Karpas-422 (cell line): ENCODE data around the gene BTAF1. TPM values are rescaled to one million over a fixed set of nuclear protein-coding genes. Genes with fewer than 3 reads are reported as not detected.

Source experiments
- DNase-seq: peaks from one replicate; pipeline ENCODE4 v3.0.0-alpha.2; 2015
- H2AFZ ChIP-seq: fragments of 200-600 bp; sonication (generic); 2 replicates; pipeline ENCODE4 v1.6.1; 2014; ENCODE audit warnings: antibody characterized with exemption, low read length, mixed read lengths
- H3K27ac ChIP-seq: fragments of 200-600 bp; sonication (generic); 2 replicates; pipeline ENCODE4 v1.5.1; 2014; ENCODE audit warnings: mild to moderate bottlenecking, low read length, moderate library complexity
- H3K27me3 ChIP-seq: fragments of 200-600 bp; sonication (generic); 2 replicates; pipeline ENCODE4 v1.6.1; 2014; ENCODE audit warnings: low read length, mixed read lengths
- H3K36me3 ChIP-seq: fragments of 200-600 bp; sonication (generic); 2 replicates; pipeline ENCODE4 v1.6.1; 2014; ENCODE audit warnings: low read length, mixed read lengths; ENCODE audit not compliant: insufficient read depth
- H3K4me1 ChIP-seq: fragments of 200-600 bp; sonication (generic); 2 replicates; pipeline ENCODE4 v1.6.1; 2014; ENCODE audit warnings: mild to moderate bottlenecking, low read length, mixed read lengths
- H3K4me2 ChIP-seq: fragments of 200-600 bp; sonication (generic); 2 replicates; pipeline ENCODE4 v1.6.1; 2014; ENCODE audit warnings: low read length, low read depth, mild to moderate bottlenecking; ENCODE audit not compliant: poor library complexity, severe bottlenecking
- H3K4me3 ChIP-seq: fragments of 200-600 bp; sonication (generic); 2 replicates; pipeline ENCODE4 v1.5.1; 2014; ENCODE audit warnings: mild to moderate bottlenecking, antibody characterized with exemption, low read length, mixed read lengths
- H3K79me2 ChIP-seq: fragments of 200-600 bp; sonication (generic); 2 replicates; pipeline ENCODE4 v1.6.1; 2014; ENCODE audit warnings: mild to moderate bottlenecking, low read length, mixed read lengths
- H3K9ac ChIP-seq: fragments of 200-600 bp; sonication (generic); 2 replicates; pipeline ENCODE4 v1.6.0; 2014; ENCODE audit warnings: low read length
- H3K9me2 ChIP-seq: fragments of 200-600 bp; sonication (generic), shearing (Covaris generic); replicated peaks from 2 replicates; pipeline ENCODE4 v1.6.0; 2014; ENCODE audit warnings: mild to moderate bottlenecking, low read length, moderate library complexity; ENCODE audit not compliant: insufficient read depth
- H3K9me3 ChIP-seq: fragments of 300-700, 200-600 bp; sonication (generic); 2 replicates; pipeline ENCODE4 v1.6.1; 2014; ENCODE audit warnings: low read length, mixed read lengths
- H4K20me1 ChIP-seq: fragments of 200-600 bp; sonication (generic); 2 replicates; pipeline ENCODE4 v1.6.1; 2014; ENCODE audit warnings: mild to moderate bottlenecking, antibody characterized with exemption, low read length, low read depth; ENCODE audit not compliant: insufficient read depth
- total RNA-seq: library from RNA; depleted of rRNA; stranded (reverse); fragments of >200 nt; shearing (Covaris generic); gene quantifications from 2 replicates; pipeline ENCODE4 v1.2.3, GENCODE V29; 2014; ENCODE audit warnings: low replicate concordance

BTAF1 gene
- total RNA-seq, 1 experiment from 2014 or later: 65.7 TPM

GRCh38 chr10:91944880-91945630, 21.5 kb downstream of the BTAF1 start:
- H3K9me3 ChIP-seq: no peaks in the 10 kb centered on the region

GRCh38 chr10:91953600-91954160, 30.1 kb downstream of the BTAF1 start:
- H3K4me3 ChIP-seq: no peak overlapping the region
- no peaks in the 10 kb centered on the region for H3K9me2 ChIP-seq
- H3K4me2 ChIP-seq: no peak overlapping the region
- H3K9me3 ChIP-seq: no peaks in the 10 kb centered on the region
- H2AFZ ChIP-seq: no peak overlapping the region
- H3K79me2 ChIP-seq: peaks cover 30% of the 10 kb centered on the region
- peaks cover 8% of the 10 kb centered on the region; the same call in 1 of the 2 replicates for H3K36me3 ChIP-seq
- no peak for DNase-seq
- H3K9ac ChIP-seq: no peak overlapping the region
- H3K27me3 ChIP-seq: no peaks in the 10 kb centered on the region
- H3K4me1 ChIP-seq: no peaks in the 10 kb centered on the region
- H3K27ac ChIP-seq: no peak overlapping the region
- no peaks in the 10 kb centered on the region for H4K20me1 ChIP-seq

More at GRCh38 chr10:91944880-91945630, 21.5 kb downstream of the BTAF1 start:
- no peak for DNase-seq
- Histone ChIP-seq H3K4me3 (no peak overlapping the region), H3K79me2 (peaks cover 68% of the 10 kb centered on the region), H2AFZ (no peak overlapping the region), H3K36me3 (peaks cover 10% of the 10 kb centered on the region; the same call in 1 of the 2 replicates), H3K9me2 (no peaks in the 10 kb centered on the region), H3K4me1 (no peaks in the 10 kb centered on the region), H3K9ac (no peak overlapping the region), H3K4me2 (no peak overlapping the region), H4K20me1 (no peaks in the 10 kb centered on the region), H3K27ac (no peak overlapping the region), H3K27me3 (no peaks in the 10 kb centered on the region)

GRCh38 chr10:91955114-91955513, 31.5 kb downstream of the BTAF1 start:
- H3K4me3 ChIP-seq: no peak overlapping the region
- no peak for DNase-seq
- no peaks in the 10 kb centered on the region for H3K4me1 ChIP-seq
- H3K9me3 ChIP-seq: no peaks in the 10 kb centered on the region
- H3K27ac ChIP-seq: no peak overlapping the region
- H4K20me1 ChIP-seq: no peaks in the 10 kb centered on the region
- no peaks in the 10 kb centered on the region for H3K27me3 ChIP-seq
- peaks cover 8% of the 10 kb centered on the region; the same call in 1 of the 2 replicates for H3K36me3 ChIP-seq
- H3K4me2 ChIP-seq: no peak overlapping the region
- no peaks in the 10 kb centered on the region for H3K9me2 ChIP-seq
- H3K9ac ChIP-seq: no peak overlapping the region
- H3K79me2 ChIP-seq: peaks cover 21% of the 10 kb centered on the region
- H2AFZ ChIP-seq: no peak overlapping the region

- Histone ChIP-seq H2AFZ (no peak overlapping the region), H3K79me2 (peaks cover 14% of the 10 kb centered on the region), H3K27me3 (no peaks in the 10 kb centered on the region), H3K27ac (no peak overlapping the region), H3K9me2 (no peaks in the 10 kb centered on the region), H3K4me3 (no peak overlapping the region), H3K36me3 (peaks cover 8% of the 10 kb centered on the region; the same call in 1 of the 2 replicates), H3K4me1 (no peaks in the 10 kb centered on the region), H4K20me1 (no peaks in the 10 kb centered on the region), H3K9me3 (no peaks in the 10 kb centered on the region), H3K9ac (no peak overlapping the region), H3K4me2 (no peak overlapping the region)
- DNase-seq: no peak
Observed at GRCh38 chr10:91957091-91957490, 33.5 kb downstream of the BTAF1 start.

- Histone ChIP-seq H3K9me2 (no peaks in the 10 kb centered on the region), H3K36me3 (peaks cover 19% of the 10 kb centered on the region; the same call in 1 of the 2 replicates), H3K79me2 (peaks cover 24% of the 10 kb centered on the region; the same call in 1 of the 2 replicates), H3K4me2 (no peak overlapping the region), H3K9me3 (no peaks in the 10 kb centered on the region), H4K20me1 (no peaks in the 10 kb centered on the region), H3K4me1 (no peaks in the 10 kb centered on the region), H3K9ac (no peak overlapping the region), H3K27ac (no peak overlapping the region), H3K4me3 (no peak overlapping the region), H2AFZ (no peak overlapping the region), H3K27me3 (no peaks in the 10 kb centered on the region)
- no peak for DNase-seq
Observed at GRCh38 chr10:91969297-91969696, 45.7 kb downstream of the BTAF1 start.

- H3K27ac ChIP-seq: no peak overlapping the region
- no peak overlapping the region for H3K4me2 ChIP-seq
- H3K9me2 ChIP-seq: no peaks in the 10 kb centered on the region
- no peaks in the 10 kb centered on the region for H3K4me1 ChIP-seq
- no peak overlapping the region for H3K9ac ChIP-seq
- no peak overlapping the region for H2AFZ ChIP-seq
- H3K79me2 ChIP-seq: peaks cover 14% of the 10 kb centered on the region; the same call in 1 of the 2 replicates
- no peaks in the 10 kb centered on the region for H3K9me3 ChIP-seq
- H3K27me3 ChIP-seq: no peaks in the 10 kb centered on the region
- 0 out of 2 replicates have a peak, but pooled peaks cover 6% of the 10 kb centered on the region for H3K36me3 ChIP-seq
- no peaks in the 10 kb centered on the region for H4K20me1 ChIP-seq
- no peak for DNase-seq
- H3K4me3 ChIP-seq: no peak overlapping the region
Observed at GRCh38 chr10:91974960-91975359, 51.4 kb downstream of the BTAF1 start.

- 0 out of 2 replicates have a peak, but pooled peaks cover 6% of the 10 kb centered on the region for H3K36me3 ChIP-seq
- H3K27ac ChIP-seq: no peak overlapping the region
- H3K4me2 ChIP-seq: no peak overlapping the region
- H3K9ac ChIP-seq: no peak overlapping the region
- H3K79me2 ChIP-seq: peaks cover 14% of the 10 kb centered on the region; the same call in 1 of the 2 replicates
- no peaks in the 10 kb centered on the region for H3K27me3 ChIP-seq
- DNase-seq: no peak
- no peaks in the 10 kb centered on the region for H3K4me1 ChIP-seq
- H2AFZ ChIP-seq: no peak overlapping the region
- H3K9me2 ChIP-seq: no peaks in the 10 kb centered on the region
- H4K20me1 ChIP-seq: no peaks in the 10 kb centered on the region
- no peaks in the 10 kb centered on the region for H3K9me3 ChIP-seq
- no peak overlapping the region for H3K4me3 ChIP-seq
Observed at GRCh38 chr10:91975438-91975837, 51.9 kb downstream of the BTAF1 start.

GRCh38 chr10:91976317-91977051, 52.9 kb downstream of the BTAF1 start:
- no peak for DNase-seq
- H3K79me2 ChIP-seq: peaks cover 11% of the 10 kb centered on the region; the same call in 1 of the 2 replicates

More at GRCh38 chr10:91976317-91977051, 52.9 kb downstream of the BTAF1 start:
- Histone ChIP-seq H3K4me3 (no peak overlapping the region), H3K9me3 (no peaks in the 10 kb centered on the region), H3K9me2 (no peaks in the 10 kb centered on the region), H3K4me2 (no peak overlapping the region), H2AFZ (no peak overlapping the region), H3K36me3 (peaks cover 9% of the 10 kb centered on the region; the same call in 1 of the 2 replicates), H4K20me1 (no peaks in the 10 kb centered on the region), H3K27ac (no peak overlapping the region), H3K4me1 (no peaks in the 10 kb centered on the region), H3K9ac (no peak overlapping the region), H3K27me3 (no peaks in the 10 kb centered on the region)
